Thoracic aorta (tissue), 2 donors: ENCODE data around the gene TMC2. TPM values are rescaled to one million over a fixed set of nuclear protein-coding genes. Genes with fewer than 3 reads are reported as not detected.

Source experiments
- ATAC-seq: fragments of 150-250 bp; one replicate; pipeline ENCODE4 v1.8.0; 2017; ENCODE audit warnings: low read depth; ENCODE audit not compliant: insufficient number of reproducible peaks, low FRiP score
- DNase-seq: peaks from one replicate; pipeline ENCODE4 v3.0.0-alpha.2; 2020; ENCODE audit warnings: low spot score
- H3K27ac ChIP-seq, 2 donors: fragments of 200-600 bp; sonication (generic); 1 replicate in 1 of 2; 2 replicates in 1 of 2; pipeline ENCODE4 v1.5.1; 2016; ENCODE audit warnings: mild to moderate bottlenecking in 2 of 2, moderate library complexity in 2 of 2
- H3K27me3 ChIP-seq: fragments of 200-600 bp; sonication (generic); replicated peaks from 2 replicates; pipeline ENCODE4 v1.6.0; 2016; ENCODE audit warnings: mild to moderate bottlenecking; ENCODE audit not compliant: insufficient read depth
- H3K36me3 ChIP-seq: fragments of 200-600 bp; sonication (generic); one replicate; pipeline ENCODE4 v1.5.1; 2016
- H3K4me1 ChIP-seq, 2 donors: fragments of 200-600 bp; sonication (generic); 1 replicate in 1 of 2; 2 replicates in 1 of 2; pipeline versions ENCODE4 v1.5.1 to v1.6.0; 2016; ENCODE audit warnings: low read depth in 2 of 2, mild to moderate bottlenecking in 1 of 2; ENCODE audit not compliant: control insufficient read depth in 1 of 2
- H3K4me3 ChIP-seq: fragments of 200-600 bp; sonication (generic); 2 replicates; pipeline ENCODE4 v1.5.1; 2016; ENCODE audit warnings: mild to moderate bottlenecking
- H3K9me3 ChIP-seq: fragments of 200-600 bp; sonication (generic); 2 replicates; pipeline ENCODE4 v1.5.1; 2016
- total RNA-seq, 2 donors: library from RNA; depleted of rRNA; stranded (reverse); fragments of >200 nt; gene quantifications; one replicate each; pipeline versions ENCODE4 v1.1.0 to v1.2.3, GENCODE V29; 2016
- TF ChIP-seq, protein P1 (sequence below): fragments of 200-600 bp; sonication (generic); IDR thresholded peaks from one replicate; pipeline ENCODE4 v1.5.1; 2019; ENCODE audit warnings: antibody characterized with exemption

TMC2 gene
- total RNA-seq, 2 donors from 2014 or later: not detected

DNA sequence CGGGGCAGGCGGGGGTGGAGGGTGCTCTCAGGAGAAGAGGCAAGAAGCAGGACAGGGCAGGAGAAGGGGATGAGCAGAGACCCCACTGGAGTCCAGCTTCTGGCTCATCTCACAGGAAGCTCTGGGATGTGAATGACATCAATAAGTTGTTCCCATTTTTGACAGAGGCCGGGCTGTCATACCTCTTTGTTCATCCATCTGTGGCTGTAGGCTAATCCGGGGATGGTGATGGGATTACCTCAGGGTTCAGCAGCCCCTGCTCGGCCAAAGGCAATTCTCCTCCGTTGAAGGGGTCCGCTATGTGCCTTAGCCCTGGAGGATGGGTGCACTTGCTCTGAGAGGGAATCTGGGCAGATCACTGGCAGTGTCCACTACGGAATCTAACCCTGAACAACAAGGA, 3.3 kb upstream of the TMC2 start:
- Histone ChIP-seq H3K27me3 (peaks cover 3% of the 10 kb centered on the region), H3K4me3 (no peak overlapping the region), H3K9me3 (no peaks in the 10 kb centered on the region), H3K36me3 (no peaks in the 10 kb centered on the region), H3K4me1 (no peaks in the 10 kb centered on the region), H3K27ac (no peak overlapping the region)
- no peak for DNase-seq
- ATAC-seq: no peak
- TF ChIP-seq, protein P1, sequence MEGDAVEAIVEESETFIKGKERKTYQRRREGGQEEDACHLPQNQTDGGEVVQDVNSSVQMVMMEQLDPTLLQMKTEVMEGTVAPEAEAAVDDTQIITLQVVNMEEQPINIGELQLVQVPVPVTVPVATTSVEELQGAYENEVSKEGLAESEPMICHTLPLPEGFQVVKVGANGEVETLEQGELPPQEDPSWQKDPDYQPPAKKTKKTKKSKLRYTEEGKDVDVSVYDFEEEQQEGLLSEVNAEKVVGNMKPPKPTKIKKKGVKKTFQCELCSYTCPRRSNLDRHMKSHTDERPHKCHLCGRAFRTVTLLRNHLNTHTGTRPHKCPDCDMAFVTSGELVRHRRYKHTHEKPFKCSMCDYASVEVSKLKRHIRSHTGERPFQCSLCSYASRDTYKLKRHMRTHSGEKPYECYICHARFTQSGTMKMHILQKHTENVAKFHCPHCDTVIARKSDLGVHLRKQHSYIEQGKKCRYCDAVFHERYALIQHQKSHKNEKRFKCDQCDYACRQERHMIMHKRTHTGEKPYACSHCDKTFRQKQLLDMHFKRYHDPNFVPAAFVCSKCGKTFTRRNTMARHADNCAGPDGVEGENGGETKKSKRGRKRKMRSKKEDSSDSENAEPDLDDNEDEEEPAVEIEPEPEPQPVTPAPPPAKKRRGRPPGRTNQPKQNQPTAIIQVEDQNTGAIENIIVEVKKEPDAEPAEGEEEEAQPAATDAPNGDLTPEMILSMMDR: no peak

DNA sequence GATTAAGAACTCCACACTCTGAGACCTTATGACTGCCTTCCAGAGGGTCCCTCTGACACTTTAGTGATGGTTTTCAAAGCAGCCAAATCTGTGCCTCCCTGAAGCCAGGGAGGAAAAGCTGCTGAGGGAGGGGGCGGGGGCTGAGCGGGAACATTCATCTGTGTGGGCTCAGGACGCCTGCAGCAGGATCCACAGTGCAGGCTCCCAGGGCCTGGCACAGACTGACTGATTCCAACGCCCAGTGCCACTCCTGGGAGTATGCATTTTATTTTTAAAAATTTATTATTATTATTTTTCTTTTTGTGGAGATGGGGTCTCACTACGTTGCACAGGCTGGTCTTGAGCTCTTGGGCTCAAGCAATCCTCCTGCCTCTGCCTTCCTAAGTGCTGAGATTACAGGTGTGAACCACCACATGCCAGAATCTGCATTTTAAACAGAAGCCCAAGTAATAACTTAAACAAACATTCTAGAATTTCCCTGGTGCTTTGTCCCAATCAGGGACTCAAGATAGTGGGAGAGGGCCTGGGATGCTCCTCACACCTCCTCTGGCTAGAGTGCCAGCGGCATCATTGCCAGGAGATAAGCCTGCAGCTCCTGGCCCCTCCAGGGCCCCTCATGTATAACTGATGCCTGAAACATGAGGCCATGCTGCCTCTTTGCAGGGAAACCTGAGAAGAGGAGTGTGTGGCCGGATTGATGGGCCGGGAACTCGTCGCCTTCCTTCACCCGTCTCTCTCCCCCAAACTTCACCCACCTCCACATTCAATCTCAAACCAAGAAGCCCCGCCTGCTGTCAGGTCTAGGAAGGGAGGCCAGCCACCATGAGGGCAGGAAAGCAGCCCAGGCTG, 438 bp upstream of the TMC2 start:
- H3K27ac ChIP-seq: no peak overlapping the region
- H3K4me1 ChIP-seq: no peaks in the 10 kb centered on the region
- H3K4me3 ChIP-seq: no peak overlapping the region
- ATAC-seq: no peak
- H3K36me3 ChIP-seq: no peaks in the 10 kb centered on the region
- DNase-seq: no peak
- TF ChIP-seq, protein P1: no peak
- no peaks in the 10 kb centered on the region for H3K9me3 ChIP-seq
- H3K27me3 ChIP-seq: peaks cover 3% of the 10 kb centered on the region

DNA sequence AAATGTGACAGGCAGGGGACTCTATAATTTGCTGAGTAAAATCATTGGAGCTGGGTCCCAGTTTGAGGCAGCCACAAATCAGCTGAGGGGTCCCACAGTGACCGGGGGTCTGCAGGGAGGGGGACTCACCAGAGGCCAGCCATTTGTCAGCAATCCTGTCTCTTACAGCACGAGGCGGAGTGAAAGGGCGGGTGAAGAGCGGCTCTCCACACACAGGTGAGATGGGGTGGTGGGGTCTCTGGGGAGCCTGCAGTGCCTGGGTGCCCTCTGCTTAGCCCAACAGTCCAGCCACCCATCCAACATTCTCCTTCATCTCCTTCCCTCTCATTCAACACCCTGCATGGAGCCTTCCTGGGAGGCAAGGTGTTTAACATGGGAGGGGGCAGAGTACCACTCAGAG, 728 bp downstream of the TMC2 start:
- ATAC-seq (no peak), DNase-seq (no peak)
- no peak overlapping the region for H3K4me3 ChIP-seq
- TF ChIP-seq, protein P1: no peak
- no peaks in the 10 kb centered on the region for H3K9me3 ChIP-seq
- no peak overlapping the region for H3K27ac ChIP-seq
- H3K27me3 ChIP-seq: peaks cover 3% of the 10 kb centered on the region
- no peaks in the 10 kb centered on the region for H3K4me1 ChIP-seq
- H3K36me3 ChIP-seq: no peaks in the 10 kb centered on the region

DNA sequence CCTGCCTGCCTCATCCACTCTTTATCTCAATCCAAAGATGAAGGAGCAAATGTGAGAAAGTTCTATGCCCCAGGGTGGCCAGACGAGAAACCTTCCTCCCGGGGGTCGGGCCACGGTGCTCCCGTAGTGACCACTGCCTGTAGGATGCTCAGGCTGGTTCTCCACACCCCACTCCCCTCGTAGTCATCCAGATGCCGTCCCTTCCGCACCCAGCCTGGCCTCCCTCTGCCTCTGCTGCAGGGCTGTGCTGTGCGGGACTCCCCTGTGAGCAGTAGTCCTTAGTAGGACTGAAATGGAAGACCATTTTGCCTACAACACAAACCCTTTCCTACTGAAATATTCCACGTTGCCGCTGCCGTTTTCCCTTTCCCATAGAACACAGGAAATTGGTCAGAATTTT, 2.0 kb downstream of the TMC2 start:
- TF ChIP-seq, protein P1: no peak

DNA sequence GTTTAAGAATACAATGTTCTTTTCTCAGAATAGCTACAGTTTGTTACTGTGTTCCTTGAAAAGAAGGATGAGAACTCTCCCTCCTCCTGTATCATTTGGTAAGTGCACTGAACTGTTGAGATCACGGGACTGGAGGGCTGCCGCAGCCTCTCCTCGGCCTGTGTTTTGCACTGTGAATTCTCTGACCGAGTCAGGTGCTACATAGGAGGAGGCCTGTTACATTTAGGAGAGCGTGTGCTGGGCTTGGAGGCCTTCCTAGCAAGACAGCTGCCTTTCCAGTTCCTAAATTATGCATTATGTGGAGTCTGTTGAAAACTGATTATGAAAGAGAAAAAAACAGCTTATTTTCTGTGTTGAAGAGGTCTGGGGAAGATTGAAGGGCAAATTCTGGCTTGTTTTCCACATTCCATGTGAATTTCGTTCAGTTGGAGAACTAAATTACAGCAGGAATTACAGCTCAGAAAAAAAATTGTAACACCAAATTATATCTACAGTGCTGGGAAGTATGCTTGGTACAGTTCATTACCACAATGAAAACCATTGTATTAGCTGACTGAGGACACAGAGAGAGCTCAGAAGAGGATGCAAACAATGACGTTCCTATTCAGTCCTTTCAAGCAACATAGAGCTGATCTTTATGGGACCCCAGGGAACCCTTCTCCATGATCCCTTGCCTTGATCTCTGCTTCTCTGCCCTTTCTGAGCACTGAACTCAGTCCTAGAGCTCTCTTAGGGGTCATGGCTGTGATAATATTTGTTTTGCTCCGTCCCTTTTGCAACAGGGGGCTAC, 2.8 kb downstream of the TMC2 start:
- Histone ChIP-seq H3K27ac (no peak overlapping the region), H3K27me3 (peaks cover 3% of the 10 kb centered on the region), H3K36me3 (no peaks in the 10 kb centered on the region), H3K4me3 (no peak overlapping the region), H3K9me3 (no peaks in the 10 kb centered on the region), H3K4me1 (no peaks in the 10 kb centered on the region)
- ATAC-seq: no peak
- DNase-seq: no peak
- TF ChIP-seq, protein P1: no peak

More for the DNA sequence above, 2.0 kb downstream of the TMC2 start:
- H3K4me3 ChIP-seq: no peak overlapping the region
- H3K4me1 ChIP-seq: no peaks in the 10 kb centered on the region
- no peak for DNase-seq
- H3K36me3 ChIP-seq: no peaks in the 10 kb centered on the region
- H3K27ac ChIP-seq: no peak overlapping the region
- ATAC-seq: no peak
- H3K9me3 ChIP-seq: no peaks in the 10 kb centered on the region
- peaks cover 3% of the 10 kb centered on the region for H3K27me3 ChIP-seq
